ENCODE data around the gene PRICKLE3. TPM values are rescaled to one million over a fixed set of nuclear protein-coding genes. Genes with fewer than 3 reads are reported as not detected.
A peak's percentile ranks its signal among the peaks of the same experiment; 100 is the strongest.

The PRICKLE3 gene
- total RNA-seq, 2 experiments from 2014 or later: 1.8 to 2.3 TPM

GRCh38 chrX:49188468-49189076, 2.4 kb upstream of the PRICKLE3 start:
- Histone ChIP-seq H3K4me3 (ENCODE audit: low read length) (no peak overlapping the region), H3K36me3 (ENCODE audit: insufficient read depth, low read length) (peaks cover under 1% of the 10 kb centered on the region), H3K4me1 (ENCODE audit: insufficient read depth, low read length) (peaks cover 43% of the 10 kb centered on the region), H3K9me3 (ENCODE audit: control insufficient read depth in 1 of 2, insufficient read depth in 1 of 2, low read length in 2 of 2) (no peaks in the 10 kb centered on the region), H3K27me3 (ENCODE audit: control insufficient read depth in 1 of 2, insufficient read depth in 2 of 2, low read length in 2 of 2) (no peaks in the 10 kb centered on the region), H3K27ac (ENCODE audit: low read depth in 1 of 2, low read length in 2 of 2) (no peak overlapping the region)
- no peak for TF ChIP-seq CTCF (IDR thresholded peaks at IDR 0.05)
- Mint-ChIP-seq H3K4me3 (peak overlapping the region; percentile 45), H3K9me3 (no peaks in the 10 kb centered on the region), H3K4me1 (ENCODE audit: low read depth) (peaks cover 35% of the 10 kb centered on the region), H3K27ac (no peak overlapping the region), H3K36me3 (ENCODE audit: low read depth) (no peaks in the 10 kb centered on the region), H3K27me3 (no peaks in the 10 kb centered on the region)
- ChIA-PET CTCF (no interaction called here), POLR2A (no interaction called here)
- DNase-seq (no peak), ATAC-seq (ENCODE audit: poor library complexity) (no peak)
- intact Hi-C loops (cut with DNase I, micrococcal nuclease): no loop called here

GRCh38 chrX:49187526-49187925, 1.4 kb upstream of the PRICKLE3 start:
- POLR2A ChIA-PET: no interaction called here
- Histone ChIP-seq H3K9me3 (ENCODE audit: control insufficient read depth in 1 of 2, insufficient read depth in 1 of 2, low read length in 2 of 2) (no peaks in the 10 kb centered on the region), H3K27ac (ENCODE audit: low read depth in 1 of 2, low read length in 2 of 2) (no peak overlapping the region), H3K36me3 (ENCODE audit: insufficient read depth, low read length) (peaks cover 7% of the 10 kb centered on the region), H3K4me1 (ENCODE audit: insufficient read depth, low read length) (peaks cover 32% of the 10 kb centered on the region), H3K27me3 (ENCODE audit: control insufficient read depth in 1 of 2, insufficient read depth in 2 of 2, low read length in 2 of 2) (no peaks in the 10 kb centered on the region), H3K4me3 (ENCODE audit: low read length) (no peak overlapping the region)
- Mint-ChIP-seq H3K36me3 (ENCODE audit: low read depth) (peaks cover 2% of the 10 kb centered on the region), H3K9me3 (no peaks in the 10 kb centered on the region), H3K4me1 (ENCODE audit: low read depth) (peaks cover 25% of the 10 kb centered on the region), H3K27ac (no peak overlapping the region), H3K27me3 (no peaks in the 10 kb centered on the region), H3K4me3 (no peak overlapping the region)
- intact Hi-C loops (cut with DNase I, micrococcal nuclease): no loop called here
- ATAC-seq (ENCODE audit: poor library complexity) (no peak), DNase-seq (no peak)
- TF ChIP-seq CTCF (IDR thresholded peaks at IDR 0.05): no peak
- CTCF ChIA-PET: no interaction called here

- ATAC-seq (ENCODE audit: poor library complexity): no peak
- peaks cover 7% of the 10 kb centered on the region for H3K36me3 ChIP-seq (ENCODE audit: insufficient read depth, low read length)
- intact Hi-C loops (cut with DNase I, micrococcal nuclease): no loop called here
- no peak for DNase-seq
- Mint-ChIP-seq H3K4me3 (peak overlapping the region; percentile 67), H3K36me3 (ENCODE audit: low read depth) (peaks cover 7% of the 10 kb centered on the region), H3K27me3 (no peaks in the 10 kb centered on the region), H3K27ac (no peak overlapping the region), H3K9me3 (no peaks in the 10 kb centered on the region), H3K4me1 (ENCODE audit: low read depth) (peaks cover 23% of the 10 kb centered on the region)
- no peak for TF ChIP-seq CTCF (IDR thresholded peaks at IDR 0.05)
- ChIA-PET POLR2A (no interaction called here), CTCF (no interaction called here)
- H3K27me3 ChIP-seq (ENCODE audit: control insufficient read depth in 1 of 2, insufficient read depth in 2 of 2, low read length in 2 of 2): no peaks in the 10 kb centered on the region
- H3K4me3 ChIP-seq (ENCODE audit: low read length): no peak overlapping the region
- no peak overlapping the region for H3K27ac ChIP-seq (ENCODE audit: low read depth in 1 of 2, low read length in 2 of 2)
- peaks cover 32% of the 10 kb centered on the region for H3K4me1 ChIP-seq (ENCODE audit: insufficient read depth, low read length)
- no peaks in the 10 kb centered on the region for H3K9me3 ChIP-seq (ENCODE audit: control insufficient read depth in 1 of 2, insufficient read depth in 1 of 2, low read length in 2 of 2)
Observed at GRCh38 chrX:49187028-49187394, 838 bp upstream of the PRICKLE3 start.
